Neural progenitor cell (in vitro differentiated cells): Measurements from ENCODE around the gene KMT2E.

ENCODE experiments used
- EZH2 ChIP-seq: fragments of 200-600 bp; sonication (generic); IDR thresholded peaks from 2 replicates; pipeline ENCODE4 v1.6.1; 2017; ENCODE audit warnings: antibody characterized with exemption, mild to moderate bottlenecking, moderate library complexity
- EZH2phosphoT487 ChIP-seq: fragments of 200-600 bp; sonication (generic); IDR thresholded peaks from 2 replicates; pipeline ENCODE4 v1.6.1; 2017; ENCODE audit warnings: antibody characterized with exemption
- TF ChIP-seq, protein P1 (sequence below): fragments of 200-600 bp; sonication (generic); IDR thresholded peaks from 2 replicates; pipeline ENCODE4 v1.5.1; 2017; ENCODE audit warnings: antibody characterized with exemption, mild to moderate bottlenecking

DNA sequence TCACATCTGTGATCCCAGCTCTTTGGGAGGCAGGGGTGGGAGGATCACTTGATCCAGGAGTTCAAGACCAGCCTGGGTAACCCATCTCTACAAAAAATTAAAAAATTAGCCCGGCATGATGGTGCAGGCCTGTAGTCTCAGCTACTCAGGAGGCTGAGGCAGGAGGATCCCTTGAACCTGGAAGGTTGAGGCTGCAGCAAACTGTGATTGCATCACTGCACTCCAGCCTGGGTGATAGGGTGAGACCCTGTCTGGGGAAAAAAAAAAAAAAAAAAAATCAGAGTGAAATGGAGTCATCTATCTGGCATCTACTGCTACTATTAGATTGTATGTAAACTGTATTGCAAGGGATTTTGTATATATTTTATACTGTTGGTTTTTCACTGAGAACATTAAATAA lies 59.1 kb downstream of the KMT2E start:
- TF ChIP-seq, protein P1, sequence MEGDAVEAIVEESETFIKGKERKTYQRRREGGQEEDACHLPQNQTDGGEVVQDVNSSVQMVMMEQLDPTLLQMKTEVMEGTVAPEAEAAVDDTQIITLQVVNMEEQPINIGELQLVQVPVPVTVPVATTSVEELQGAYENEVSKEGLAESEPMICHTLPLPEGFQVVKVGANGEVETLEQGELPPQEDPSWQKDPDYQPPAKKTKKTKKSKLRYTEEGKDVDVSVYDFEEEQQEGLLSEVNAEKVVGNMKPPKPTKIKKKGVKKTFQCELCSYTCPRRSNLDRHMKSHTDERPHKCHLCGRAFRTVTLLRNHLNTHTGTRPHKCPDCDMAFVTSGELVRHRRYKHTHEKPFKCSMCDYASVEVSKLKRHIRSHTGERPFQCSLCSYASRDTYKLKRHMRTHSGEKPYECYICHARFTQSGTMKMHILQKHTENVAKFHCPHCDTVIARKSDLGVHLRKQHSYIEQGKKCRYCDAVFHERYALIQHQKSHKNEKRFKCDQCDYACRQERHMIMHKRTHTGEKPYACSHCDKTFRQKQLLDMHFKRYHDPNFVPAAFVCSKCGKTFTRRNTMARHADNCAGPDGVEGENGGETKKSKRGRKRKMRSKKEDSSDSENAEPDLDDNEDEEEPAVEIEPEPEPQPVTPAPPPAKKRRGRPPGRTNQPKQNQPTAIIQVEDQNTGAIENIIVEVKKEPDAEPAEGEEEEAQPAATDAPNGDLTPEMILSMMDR = no peak
- TF ChIP-seq EZH2phosphoT487 = no peak
- TF ChIP-seq EZH2 = no peak
